Fibroblast of the aortic adventitia (primary cell): ENCODE data around the gene EHD3. TPM values are rescaled to one million over a fixed set of nuclear protein-coding genes. Genes with fewer than 3 reads are reported as not detected.

Experiments used
- DNase-seq: peaks from one replicate; pipeline ENCODE4 v3.0.0-alpha.2; 2010; ENCODE audit warnings: low read depth
- H3K4me3 ChIP-seq: 2 replicates; pipeline ENCODE4 v1.5.1; 2011; ENCODE audit warnings: low read depth, mild to moderate bottlenecking, control low read depth, low read length, moderate library complexity
- small RNA-seq: library from RNA; depleted of rRNA; stranded (forward); fragments of <200 nt; gene quantifications from one replicate; pipeline ENCODE3, GENCODE V24; 2012
- total RNA-seq: library from RNA; depleted of rRNA; stranded (reverse); fragments of >200 nt; gene quantifications from 2 replicates; pipeline ENCODE4 v1.2.3, GENCODE V29; 2012; ENCODE audit warnings: low replicate concordance
- TF ChIP-seq, protein P1 (sequence below): IDR thresholded peaks from 2 replicates; pipeline ENCODE4 v1.5.1; 2011; ENCODE audit warnings: mild to moderate bottlenecking, low read length, control low read depth, inconsistent platforms; ENCODE audit not compliant: insufficient read depth

The EHD3 gene
- total RNA-seq, 1 donor: 41.2 TPM

- no peak overlapping the region for H3K4me3 ChIP-seq
- TF ChIP-seq, protein P1, sequence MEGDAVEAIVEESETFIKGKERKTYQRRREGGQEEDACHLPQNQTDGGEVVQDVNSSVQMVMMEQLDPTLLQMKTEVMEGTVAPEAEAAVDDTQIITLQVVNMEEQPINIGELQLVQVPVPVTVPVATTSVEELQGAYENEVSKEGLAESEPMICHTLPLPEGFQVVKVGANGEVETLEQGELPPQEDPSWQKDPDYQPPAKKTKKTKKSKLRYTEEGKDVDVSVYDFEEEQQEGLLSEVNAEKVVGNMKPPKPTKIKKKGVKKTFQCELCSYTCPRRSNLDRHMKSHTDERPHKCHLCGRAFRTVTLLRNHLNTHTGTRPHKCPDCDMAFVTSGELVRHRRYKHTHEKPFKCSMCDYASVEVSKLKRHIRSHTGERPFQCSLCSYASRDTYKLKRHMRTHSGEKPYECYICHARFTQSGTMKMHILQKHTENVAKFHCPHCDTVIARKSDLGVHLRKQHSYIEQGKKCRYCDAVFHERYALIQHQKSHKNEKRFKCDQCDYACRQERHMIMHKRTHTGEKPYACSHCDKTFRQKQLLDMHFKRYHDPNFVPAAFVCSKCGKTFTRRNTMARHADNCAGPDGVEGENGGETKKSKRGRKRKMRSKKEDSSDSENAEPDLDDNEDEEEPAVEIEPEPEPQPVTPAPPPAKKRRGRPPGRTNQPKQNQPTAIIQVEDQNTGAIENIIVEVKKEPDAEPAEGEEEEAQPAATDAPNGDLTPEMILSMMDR: no peak
- no peak for DNase-seq
These were observed 83.4 kb downstream of the EHD3 start for GRCh38 chr2:31317396-31317795.

DNA sequence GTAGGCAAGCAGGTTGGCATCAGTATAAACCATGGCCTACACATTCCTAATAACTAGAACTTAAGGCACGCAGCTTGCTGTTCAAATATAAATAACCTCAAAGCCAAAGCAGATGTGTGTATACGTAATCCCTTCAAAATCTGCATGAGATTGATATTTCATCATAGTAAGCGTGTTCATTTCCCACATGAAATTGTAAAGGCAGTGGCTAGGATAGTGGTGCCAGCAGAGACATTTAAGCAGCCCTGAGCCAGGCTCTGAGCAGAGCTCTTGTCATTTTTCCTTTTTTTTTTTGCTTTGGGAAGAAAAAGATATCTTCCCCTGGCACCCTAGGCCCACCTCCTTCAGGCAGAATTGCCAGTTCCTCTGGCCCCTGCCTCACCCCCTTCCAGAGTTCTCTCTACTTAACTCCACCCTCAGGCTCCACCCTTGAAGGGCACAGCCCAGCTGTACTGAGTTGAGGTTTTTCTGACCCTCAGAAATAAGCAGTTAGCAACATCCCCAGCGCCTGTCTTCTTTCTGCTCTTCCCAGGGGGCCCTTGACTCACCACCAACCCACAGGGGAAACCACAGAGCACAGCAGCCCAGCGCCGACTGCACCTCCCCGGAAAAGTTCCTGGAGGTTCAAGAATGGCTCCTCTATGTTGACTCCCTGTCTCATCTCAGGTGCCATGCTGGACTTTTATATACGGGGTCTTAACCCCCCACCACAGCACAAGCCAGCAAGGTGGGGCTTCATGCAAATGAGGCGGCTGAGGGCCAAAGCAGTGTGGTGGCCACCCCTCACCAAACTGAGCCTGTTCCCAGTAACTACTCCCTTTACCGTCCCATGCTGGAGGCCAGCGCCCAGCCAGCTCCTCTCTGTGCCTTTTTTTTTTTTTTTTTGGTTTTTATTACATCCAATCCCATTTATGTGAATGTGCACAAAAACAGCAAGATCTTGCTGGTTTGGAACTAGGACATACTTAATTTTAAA lies 84.7 kb downstream of the EHD3 start:
- no peak overlapping the region for H3K4me3 ChIP-seq
- TF ChIP-seq, protein P1: no peak
- DNase-seq: peak; percentile 28

Small RNA genes lying within 50 kb of the gene (small RNA-seq; reads per million reads assigned to genes)
- not detected for gene RNA5SP90

Other genes starting within 250 kb of the EHD3 start
- 0.72 TPM in 1 of 2 replicates, not detected in the other for gene GALNT14, start 95.7 kb upstream of the EHD3 start, total RNA-seq
- gene CAPN14, start 16.6 kb upstream of the EHD3 start, total RNA-seq: 0.09 and 0.16 TPM in 2 replicates
- gene XDH, start 180.6 kb downstream of the EHD3 start, total RNA-seq: 3.1 TPM in 1 of 2 replicates, not detected in the other